HEK293T (cell line): ENCODE results near the gene LCE1E.

Experiments
- ARNT ChIP-seq: fragments of 450-650 bp; IDR thresholded peaks from 2 replicates; pipeline ENCODE4 v1.6.1; 2017; ENCODE audit warnings: mild to moderate bottlenecking
- CTBP1 ChIP-seq: fragments of 450-650 bp; IDR thresholded peaks from 2 replicates; pipeline ENCODE4 v1.6.1; 2016; ENCODE audit warnings: borderline replicate concordance
- HDGF ChIP-seq: fragments of 450-650 bp; IDR thresholded peaks from 2 replicates; pipeline ENCODE4 v1.6.1; 2017; ENCODE audit warnings: antibody characterized with exemption, borderline replicate concordance
- L3MBTL2 ChIP-seq: fragments of 450-650 bp; conservative IDR thresholded peaks from 2 replicates; pipeline ENCODE4 v1.6.1; 2016; ENCODE audit warnings: mild to moderate bottlenecking
- NFRKB ChIP-seq: fragments of 450-650 bp; IDR thresholded peaks from 2 replicates; pipeline ENCODE4 v1.6.1; 2016; ENCODE audit warnings: mild to moderate bottlenecking, moderate library complexity
- PKNOX1 ChIP-seq: fragments of 450-650 bp; IDR thresholded peaks from 2 replicates; pipeline ENCODE4 v1.6.1; 2016
- SUZ12 ChIP-seq: fragments of 450-650 bp; IDR thresholded peaks from 2 replicates; pipeline ENCODE4 v1.6.1; 2016; ENCODE audit warnings: mild to moderate bottlenecking
- ZNF384 ChIP-seq: fragments of 450-650 bp; IDR thresholded peaks from 2 replicates; pipeline ENCODE4 v1.6.1; 2016

GRCh38 chr1:152811671-152812070, 25.6 kb downstream of the LCE1E start, which contains the start of gene LCE1B:
- TF ChIP-seq CTBP1 (no peak), ARNT (no peak), SUZ12 (no peak), NFRKB (no peak), L3MBTL2 (no peak), HDGF (no peak), PKNOX1 (no peak), ZNF384 (no peak)
